HepG2 (cell line): Measurements from ENCODE around the gene SLC23A2. TPM values are rescaled to one million over a fixed set of nuclear protein-coding genes. Genes with fewer than 3 reads are reported as not detected.

Experiments
- CBX5 ChIP-seq: sonication (generic); formaldehyde crosslinking; IDR thresholded peaks from 2 replicates; pipeline ENCODE4 v1.4.0; 2020; ENCODE audit warnings: missing genetic modification reagents, borderline replicate concordance
- DNMT3B ChIP-seq: conservative IDR thresholded peaks from 2 replicates; pipeline ENCODE4 v1.6.1; 2016; ENCODE audit warnings: missing biosample characterization, control low read depth
- ETV6 ChIP-seq: sonication (generic); formaldehyde crosslinking; conservative IDR thresholded peaks from 2 replicates; pipeline ENCODE4 v1.4.0; 2020; ENCODE audit warnings: missing genetic modification reagents
- FOXA1 ChIP-seq, 2 experiments: fragments of 450-650 bp in 1 of 2; sonication (generic) in 1 of 2; formaldehyde crosslinking in 1 of 2; IDR thresholded peaks; 2 replicates each; pipeline versions ENCODE4 v1.4.0 to v1.6.1; 2016 to 2020; ENCODE audit warnings: missing genetic modification reagents in 1 of 2
- RFXANK ChIP-seq: IDR thresholded peaks from 2 replicates; pipeline ENCODE4 v1.6.1; 2016
- SOX6 ChIP-seq, 2 experiments: fragments of 450-650 bp in 1 of 2; sonication (generic) in 1 of 2; formaldehyde crosslinking in 1 of 2; IDR thresholded peaks; 2 replicates each; pipeline versions ENCODE4 v1.4.0 to v1.6.1; 2017 to 2020; ENCODE audit warnings: antibody characterized with exemption in 1 of 2, mild to moderate bottlenecking in 1 of 2, missing genetic modification reagents in 1 of 2
- SRSF1 ChIP-seq: fragments of 200-400 bp; formaldehyde crosslinking; optimal IDR thresholded peaks from 2 replicates; pipeline ENCODE3; 2017; ENCODE audit warnings: mild to moderate bottlenecking, low read depth, low read length, moderate library complexity
- STAG1 ChIP-seq: sonication (generic); formaldehyde crosslinking; IDR thresholded peaks from 2 replicates; pipeline ENCODE4 v1.4.0; 2020; ENCODE audit warnings: missing genetic modification reagents
- TBX2 ChIP-seq: sonication (generic); formaldehyde crosslinking; IDR thresholded peaks from 2 replicates; pipeline ENCODE4 v1.5.0; 2020; ENCODE audit warnings: missing genetic modification reagents, mild to moderate bottlenecking, borderline replicate concordance
- TFDP1 ChIP-seq: IDR thresholded peaks from 2 replicates; pipeline ENCODE4 v1.6.1; 2016; ENCODE audit warnings: missing compliant biosample characterization, missing genetic modification reagents, borderline replicate concordance
- ZBTB4 ChIP-seq: sonication (generic); formaldehyde crosslinking; IDR thresholded peaks from 2 replicates; pipeline ENCODE4 v1.4.0; 2020; ENCODE audit warnings: missing genetic modification reagents, mild to moderate bottlenecking, borderline replicate concordance
- ZIK1 ChIP-seq: sonication (generic); formaldehyde crosslinking; IDR thresholded peaks from 2 replicates; pipeline ENCODE4 v1.5.0; 2020; ENCODE audit warnings: mild to moderate bottlenecking, low read depth, missing genetic modification reagents, borderline replicate concordance
- ZNF414 ChIP-seq: sonication (generic); formaldehyde crosslinking; IDR thresholded peaks from 2 replicates; pipeline ENCODE4 v1.5.0; 2020; ENCODE audit warnings: missing genetic modification reagents
- ZNF513 ChIP-seq: sonication (generic); formaldehyde crosslinking; conservative IDR thresholded peaks from 2 replicates; pipeline ENCODE4 v1.5.0; 2020; ENCODE audit warnings: missing genetic modification reagents
- ZNF614 ChIP-seq: IDR thresholded peaks from 2 replicates; pipeline ENCODE4 v1.6.1; 2018; ENCODE audit warnings: missing biosample characterization, missing genetic modification reagents, inconsistent platforms, borderline replicate concordance
- ZNF646 ChIP-seq: sonication (generic); formaldehyde crosslinking; IDR thresholded peaks from 2 replicates; pipeline ENCODE4 v1.9.0; 2021; ENCODE audit warnings: mild to moderate bottlenecking, missing genetic modification reagents
- polyA plus RNA-seq, 8 experiments: library from polyadenylated mRNA; depleted of rRNA in 3 of 8; stranded (reverse) in 7 of 8; unstranded in 1 of 8; fragments of >200 nt; fragmentation: Illumina TruSeq in 4 of 8; extraction: Trizol in 4 of 8; gene quantifications; 2 replicates each; pipeline versions ENCODE4 v1.2.1 to v1.2.3, GENCODE V29; 2011 to 2016; ENCODE audit warnings: low read depth in 4 of 8, missing spikeins in 1 of 8, mixed read lengths in 1 of 8; ENCODE audit not compliant: insufficient read depth in 1 of 8
- total RNA-seq, 5 experiments: library from RNA; depleted of rRNA; stranded (reverse); fragments of >200 nt; fragmentation: Illumina TruSeq; extraction: Trizol; gene quantifications; 2 replicates each; pipeline ENCODE4 v1.2.3, GENCODE V29; 2016; ENCODE audit warnings: low read depth in 1 of 5

SLC23A2 gene
- total and polyA plus RNA-seq, 2 of the 13 experiments (the other 11 are each of a cell fraction or from before 2014, with no cell fraction given), result 42.2 to 51.2 TPM

GRCh38 chr20:4949833-4950178 lies 51.5 kb downstream of the SLC23A2 start (continued):
- TF ChIP-seq TBX2 (CRISPR knock-in tag), result no peak
- TF ChIP-seq ZNF414 (CRISPR knock-in tag), result 0 out of 2 replicates have a peak, but pooled peaks have one; percentile 38
- TF ChIP-seq ZIK1 (CRISPR knock-in tag), result no peak
- TF ChIP-seq ETV6 (CRISPR knock-in tag), result no peak
- TF ChIP-seq STAG1 (CRISPR knock-in tag), result peak; percentile 80
- no peak for TF ChIP-seq TFDP1 (CRISPR knock-in tag)
- no peak for TF ChIP-seq CBX5 (CRISPR knock-in tag)
- TF ChIP-seq FOXA1 (IDR thresholded peaks at IDR 0.05), result no peak
- no peak for TF ChIP-seq FOXA1 (CRISPR knock-in tag; IDR thresholded peaks at IDR 0.05)
- TF ChIP-seq ZNF614, result no peak
- TF ChIP-seq SRSF1, result no peak
- 0 out of 2 replicates have a peak, but pooled peaks have one; percentile 12 for TF ChIP-seq ZNF646 (CRISPR knock-in tag)
- no peak for TF ChIP-seq SOX6 (IDR thresholded peaks at IDR 0.05)
- peak; percentile 17; the same call in 1 of the 2 replicates for TF ChIP-seq SOX6 (CRISPR knock-in tag; IDR thresholded peaks at IDR 0.05)
- no peak for TF ChIP-seq RFXANK (CRISPR knock-in tag)
- no peak for TF ChIP-seq DNMT3B
- no peak for TF ChIP-seq ZBTB4
- TF ChIP-seq ZNF513 (CRISPR knock-in tag), result no peak
